PFSK-1 (cell line): Measurements from ENCODE around the gene TAAR2.

ENCODE experiments used
- FOXP2 ChIP-seq: optimal IDR thresholded peaks from 2 replicates; pipeline ENCODE3; 2011; ENCODE audit warnings: borderline replicate concordance, control low read depth, inconsistent platforms; ENCODE audit not compliant: insufficient read depth; ENCODE audit errors: extremely low read length, extremely low read depth
- POLR2AphosphoS5 ChIP-seq: IDR thresholded peaks from 2 replicates; pipeline ENCODE4 v1.6.1; 2012; ENCODE audit warnings: low read depth, mild to moderate bottlenecking, control low read depth, low read length, moderate library complexity
- REST ChIP-seq, 2 experiments: IDR thresholded peaks; 2 replicates each; pipeline versions ENCODE4 v1.6.1 to v1.8.0; 2011 to 2012; ENCODE audit warnings: low read depth in 2 of 2, low read length in 2 of 2, control low read depth in 1 of 2, inconsistent platforms in 1 of 2, mild to moderate bottlenecking in 1 of 2, moderate library complexity in 1 of 2; ENCODE audit not compliant: insufficient read depth in 1 of 2
- SIN3A ChIP-seq: IDR thresholded peaks from 2 replicates; pipeline ENCODE4 v1.6.1; 2012; ENCODE audit warnings: mild to moderate bottlenecking, low read length, moderate library complexity, borderline replicate concordance; ENCODE audit not compliant: insufficient read depth
- TAF1 ChIP-seq: IDR thresholded peaks from 2 replicates; pipeline ENCODE4 v1.6.1; 2012; ENCODE audit warnings: low read length, control low read depth, borderline replicate concordance; ENCODE audit not compliant: insufficient read depth

GRCh38 chr6:132623106-132623845 is 799 bp downstream of the TAAR2 start:
- TF ChIP-seq POLR2AphosphoS5 (no peak), REST (IDR thresholded peaks at IDR 0.05; ENCODE audit: insufficient read depth in 1 of 2, low read depth in 2 of 2, low read length in 2 of 2) (no peak), SIN3A (no peak), TAF1 (no peak), FOXP2 (no peak)
